Activated naive CD4-positive, alpha-beta T cell treated with anti-CD3 and anti-CD28 coated beads, Interleukin-2, amount 50 U/mL, for 24 hours (primary cell): ENCODE data around the gene TFPI.
A peak's percentile ranks its signal among the peaks of the same experiment; 100 is the strongest.
"Not testable (repeated sequence)": the region's sequence is repeated elsewhere in the genome, so short reads cannot be mapped to it uniquely, and the experiment has no call there.

Experiments
- H3K27ac Mint-ChIP-seq: one replicate; pipeline ENCODE4 v1.8.0; 2021; ENCODE audit warnings: mild to moderate bottlenecking, mixed read lengths
- H3K27me3 Mint-ChIP-seq: one replicate; pipeline ENCODE4 v1.8.0; 2021; ENCODE audit warnings: mixed read lengths
- H3K36me3 Mint-ChIP-seq: one replicate; pipeline ENCODE4 v1.8.0; 2021; ENCODE audit warnings: mixed read lengths
- H3K4me1 Mint-ChIP-seq: one replicate; pipeline ENCODE4 v1.8.0; 2021; ENCODE audit warnings: mixed read lengths
- H3K4me3 Mint-ChIP-seq: one replicate; pipeline ENCODE4 v1.8.0; 2021; ENCODE audit warnings: mild to moderate bottlenecking, mixed read lengths
- H3K9me3 Mint-ChIP-seq: one replicate; pipeline ENCODE4 v1.8.0; 2021; ENCODE audit warnings: mixed read lengths

TFPI gene

DNA sequence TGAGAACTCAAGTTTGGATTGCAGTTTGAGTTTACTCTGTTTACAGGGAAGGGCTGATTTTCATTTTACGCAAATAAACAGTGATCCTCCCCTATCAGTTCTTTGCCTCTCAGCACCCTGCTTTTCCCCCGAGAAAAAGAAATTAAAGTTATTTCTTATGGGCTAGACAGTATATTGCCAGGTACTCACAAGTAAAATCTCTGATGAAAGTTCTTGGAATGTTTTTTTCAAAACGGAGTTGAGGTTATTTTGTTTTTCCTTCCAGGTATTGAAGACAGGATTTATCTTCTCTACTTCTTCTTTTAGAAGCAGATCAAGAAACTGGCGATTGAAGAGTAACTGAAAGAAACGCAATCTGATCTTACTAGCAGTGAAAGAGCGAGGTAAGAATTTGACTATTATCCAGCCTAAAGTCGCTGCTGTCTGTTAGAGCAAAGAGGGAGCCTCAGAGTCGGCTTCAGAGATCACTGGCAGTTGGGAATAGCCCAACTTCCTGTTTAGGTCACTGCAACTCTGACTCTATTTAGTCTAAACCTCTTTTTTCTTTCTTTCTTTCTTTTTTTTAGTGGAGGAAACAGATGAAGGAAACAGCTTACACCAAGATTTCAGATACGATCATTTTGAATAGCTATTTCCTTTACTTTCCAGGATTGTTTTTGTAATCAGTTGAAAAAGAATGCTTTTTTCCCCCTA, at the start of gene TFPI:
Gene TFPI (minus strand): TSS at position 425 of the 693 bp plus-strand sequence. CDS start 50,667 bp downstream, outside the sequence.
- H3K4me3 Mint-ChIP-seq, result peak within 1 kb of the TSS; percentile 15
- no peaks in the 10 kb centered on the region for H3K36me3 Mint-ChIP-seq
- no peaks in the 10 kb centered on the region for H3K9me3 Mint-ChIP-seq
- H3K27me3 Mint-ChIP-seq, result peaks cover 9% of the 10 kb centered on the region
- H3K4me1 Mint-ChIP-seq, result peaks cover 7% of the 10 kb centered on the region
- no peak within 1 kb of the TSS for H3K27ac Mint-ChIP-seq

- Mint-ChIP-seq H3K9me3 (no peaks in the 10 kb centered on the region), H3K27me3 (no peaks in the 10 kb centered on the region), H3K27ac (no peak overlapping the region), H3K36me3 (no peaks in the 10 kb centered on the region), H3K4me3 (no peak overlapping the region), H3K4me1 (no peaks in the 10 kb centered on the region)
These were observed 40.6 kb upstream of the TFPI start for GRCh38 chr2:187594801-187595200.

DNA sequence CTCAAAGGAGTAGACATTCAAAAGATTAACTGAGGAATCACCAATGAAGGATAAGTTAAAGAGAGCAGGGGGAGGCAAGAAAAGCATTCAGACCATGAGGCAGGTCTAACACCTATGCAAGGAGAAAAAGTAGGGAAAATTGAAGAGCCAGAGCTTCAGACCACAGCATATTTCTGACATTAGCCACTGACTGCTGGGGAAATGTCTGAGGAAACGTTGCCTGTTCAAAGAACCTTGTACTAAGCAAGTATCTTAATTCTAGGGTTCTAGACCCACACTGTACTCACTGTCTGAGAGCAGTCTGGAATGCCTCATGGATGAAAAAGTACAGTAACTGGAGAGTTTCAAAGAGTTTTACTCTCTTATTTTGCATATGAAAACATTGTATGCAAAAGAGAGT, 39.5 kb upstream of the TFPI start:
- H3K27ac Mint-ChIP-seq, result no peak overlapping the region
- no peaks in the 10 kb centered on the region for H3K4me1 Mint-ChIP-seq
- H3K4me3 Mint-ChIP-seq, result no peak overlapping the region
- H3K27me3 Mint-ChIP-seq, result no peaks in the 10 kb centered on the region
- H3K9me3 Mint-ChIP-seq, result no peaks in the 10 kb centered on the region
- no peaks in the 10 kb centered on the region for H3K36me3 Mint-ChIP-seq

- H3K27me3 Mint-ChIP-seq, result no peaks in the 10 kb centered on the region
- no peak overlapping the region for H3K27ac Mint-ChIP-seq
- no peaks in the 10 kb centered on the region for H3K9me3 Mint-ChIP-seq
These were observed 38.9 kb upstream of the TFPI start for GRCh38 chr2:187593098-187593497.

DNA sequence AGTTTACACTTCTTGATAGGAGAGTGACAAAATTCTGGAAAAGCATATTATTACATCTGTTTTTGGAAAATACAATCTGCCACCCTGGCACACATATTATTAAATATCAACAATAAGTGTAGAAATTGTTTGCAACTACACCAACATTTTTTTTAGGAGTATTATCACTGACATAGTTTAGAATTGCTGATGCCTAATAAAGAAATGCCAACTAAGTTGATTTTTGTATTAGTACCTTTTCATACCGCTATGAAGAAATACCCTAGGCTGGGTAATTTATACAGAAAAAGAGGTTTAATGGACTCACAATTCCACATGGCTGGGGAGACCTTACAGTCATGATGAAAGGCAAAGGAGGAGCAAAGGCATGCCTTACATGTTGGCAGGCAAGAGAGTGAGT, 35.9 kb upstream of the TFPI start:
- Mint-ChIP-seq H3K36me3 (no peaks in the 10 kb centered on the region), H3K27me3 (no peaks in the 10 kb centered on the region), H3K9me3 (no peaks in the 10 kb centered on the region), H3K27ac (no peak overlapping the region), H3K4me1 (peaks cover 8% of the 10 kb centered on the region), H3K4me3 (no peak overlapping the region)

More at GRCh38 chr2:187593098-187593497, 38.9 kb upstream of the TFPI start:
- Mint-ChIP-seq H3K36me3 (no peaks in the 10 kb centered on the region), H3K4me1 (no peaks in the 10 kb centered on the region), H3K4me3 (no peak overlapping the region)

- H3K27me3 Mint-ChIP-seq, result no peaks in the 10 kb centered on the region
- H3K4me1 Mint-ChIP-seq, result peaks cover 13% of the 10 kb centered on the region
- peak overlapping the region; percentile 60 for H3K27ac Mint-ChIP-seq
- no peak overlapping the region for H3K4me3 Mint-ChIP-seq
- no peaks in the 10 kb centered on the region for H3K9me3 Mint-ChIP-seq
- H3K36me3 Mint-ChIP-seq, result no peaks in the 10 kb centered on the region
These were observed 31.9 kb upstream of the TFPI start for GRCh38 chr2:187586011-187586641.

DNA sequence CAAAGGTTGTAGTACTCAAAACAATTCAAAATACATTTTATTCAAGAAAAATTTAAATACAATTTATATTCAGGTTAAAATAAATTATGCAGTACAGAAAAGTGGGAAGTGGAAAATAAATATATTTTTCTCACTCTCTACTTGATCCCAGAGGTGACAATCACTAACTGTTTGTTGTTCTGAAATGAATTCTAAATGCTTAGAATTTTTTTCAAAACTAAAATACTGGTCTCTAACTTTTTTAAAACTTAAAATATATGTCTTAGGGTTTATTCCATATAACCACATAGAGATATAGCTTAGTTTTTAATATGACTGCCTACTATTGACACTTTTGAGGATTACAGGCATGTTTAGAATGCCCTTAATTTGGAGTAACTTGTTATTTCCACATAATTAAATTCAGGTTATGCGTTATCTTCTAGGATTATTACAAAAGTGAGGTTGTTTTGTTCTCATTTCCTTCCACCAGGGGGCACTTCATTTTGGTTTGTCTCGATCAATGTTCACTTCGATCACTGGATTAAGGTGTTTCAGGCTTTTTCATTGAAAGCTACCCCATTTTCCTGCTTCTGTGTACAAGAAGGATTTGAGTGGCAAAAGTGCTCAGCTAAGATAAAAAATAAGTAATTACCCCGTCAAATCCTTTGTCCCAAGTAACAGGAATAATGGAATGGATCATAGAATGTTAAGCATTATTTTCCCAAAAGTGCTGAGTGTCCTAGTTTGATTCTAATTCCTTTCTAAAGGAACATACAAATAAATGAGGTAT, 27.1 kb upstream of the TFPI start:
- H3K27me3 Mint-ChIP-seq, result no peaks in the 10 kb centered on the region
- no peak overlapping the region for H3K27ac Mint-ChIP-seq
- peaks cover 7% of the 10 kb centered on the region for H3K4me1 Mint-ChIP-seq
- no peaks in the 10 kb centered on the region for H3K36me3 Mint-ChIP-seq
- no peak overlapping the region for H3K4me3 Mint-ChIP-seq
- no peaks in the 10 kb centered on the region for H3K9me3 Mint-ChIP-seq

GRCh38 chr2:187580462-187581124, 26.4 kb upstream of the TFPI start:
- no peak overlapping the region for H3K4me3 Mint-ChIP-seq
- H3K36me3 Mint-ChIP-seq, result no peaks in the 10 kb centered on the region
- no peaks in the 10 kb centered on the region for H3K9me3 Mint-ChIP-seq
- no peak overlapping the region for H3K27ac Mint-ChIP-seq
- H3K4me1 Mint-ChIP-seq, result peaks cover 4% of the 10 kb centered on the region
- H3K27me3 Mint-ChIP-seq, result no peaks in the 10 kb centered on the region

DNA sequence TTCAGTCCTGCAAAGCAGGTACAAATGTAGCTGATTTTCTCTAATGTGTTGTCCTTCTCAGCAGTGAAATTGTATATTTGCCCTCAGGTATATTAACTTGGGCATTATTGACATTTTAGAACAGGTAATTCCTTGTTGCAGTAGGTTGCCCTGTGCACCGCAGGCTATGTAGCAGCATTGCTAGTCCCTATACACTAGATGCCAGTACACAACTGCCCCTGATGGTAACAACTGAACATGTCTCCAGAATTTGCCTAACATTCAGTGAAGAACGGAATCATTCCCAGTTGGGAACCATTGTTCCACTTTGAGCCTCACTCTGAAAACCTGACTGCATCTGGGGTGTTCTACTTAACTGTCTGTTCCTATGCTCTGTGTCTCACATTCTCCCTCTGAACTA, 23.1 kb upstream of the TFPI start:
- no peaks in the 10 kb centered on the region for H3K36me3 Mint-ChIP-seq
- no peak overlapping the region for H3K27ac Mint-ChIP-seq
- H3K9me3 Mint-ChIP-seq, result no peaks in the 10 kb centered on the region
- no peak overlapping the region for H3K4me3 Mint-ChIP-seq
- no peaks in the 10 kb centered on the region for H3K27me3 Mint-ChIP-seq
- H3K4me1 Mint-ChIP-seq, result peaks cover 4% of the 10 kb centered on the region

DNA sequence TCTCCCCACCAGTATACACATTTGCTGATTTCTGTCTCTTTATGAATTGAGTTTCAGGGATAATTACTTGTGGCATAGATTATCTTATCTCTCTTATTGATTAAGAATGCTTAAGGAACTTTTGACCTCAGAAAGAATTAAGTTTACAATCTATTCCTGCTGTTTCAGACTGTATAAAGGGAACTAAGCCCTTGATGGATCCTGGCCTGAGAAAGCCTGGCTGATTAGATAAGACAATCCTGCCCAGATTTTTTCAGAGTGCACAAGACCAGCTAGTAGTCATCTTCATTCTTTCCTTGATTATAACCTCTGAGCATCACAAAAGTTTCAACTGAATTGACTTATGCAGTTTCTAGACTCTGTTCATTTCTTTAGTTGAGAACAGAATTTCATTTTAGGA, 22.7 kb upstream of the TFPI start:
- Mint-ChIP-seq H3K27me3 (no peaks in the 10 kb centered on the region), H3K4me3 (no peak overlapping the region), H3K27ac (no peak overlapping the region), H3K4me1 (peaks cover 4% of the 10 kb centered on the region), H3K36me3 (no peaks in the 10 kb centered on the region), H3K9me3 (no peaks in the 10 kb centered on the region)

GRCh38 chr2:187575751-187576067, 21.5 kb upstream of the TFPI start:
- Mint-ChIP-seq H3K4me3 (no peak overlapping the region), H3K27ac (no peak overlapping the region), H3K36me3 (no peaks in the 10 kb centered on the region), H3K9me3 (no peaks in the 10 kb centered on the region), H3K4me1 (no peaks in the 10 kb centered on the region), H3K27me3 (no peaks in the 10 kb centered on the region)

DNA sequence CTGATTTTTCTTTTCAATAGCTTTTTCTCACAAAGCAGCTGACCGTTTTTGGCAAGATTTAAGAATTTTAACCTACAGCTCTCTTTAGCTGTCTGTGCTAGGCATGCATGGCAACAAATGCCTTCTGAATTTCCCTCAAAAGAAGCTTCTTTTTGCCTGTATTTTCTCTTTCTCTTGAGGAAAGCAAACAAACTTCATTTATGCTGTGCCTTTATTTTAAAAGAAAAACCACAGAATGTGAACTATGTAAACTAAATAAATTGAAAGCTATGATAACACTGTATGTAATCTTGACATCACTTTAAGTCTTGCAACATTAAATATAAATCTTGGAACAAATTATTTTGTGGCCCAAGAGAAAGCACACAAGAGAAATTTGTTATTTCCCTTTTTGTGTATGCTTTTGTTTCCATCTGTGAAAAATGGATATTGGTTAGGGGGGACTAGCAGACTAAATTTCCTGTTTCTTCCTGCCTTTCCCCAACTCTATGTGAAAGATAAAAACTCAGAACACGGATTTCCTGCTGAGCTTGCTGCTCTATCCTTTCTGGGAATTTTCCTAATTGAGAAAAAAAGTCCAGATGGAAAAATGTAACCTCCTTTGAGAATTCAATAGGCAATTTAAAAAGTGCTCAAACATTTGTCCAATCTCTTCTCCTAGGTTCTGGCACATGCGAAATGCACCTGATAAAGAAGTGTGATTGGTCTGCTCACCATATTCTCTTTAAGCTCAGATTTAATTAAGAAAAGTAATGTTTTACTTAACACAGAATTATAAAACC, 20.9 kb upstream of the TFPI start:
- Mint-ChIP-seq H3K36me3 (no peaks in the 10 kb centered on the region), H3K27ac (no peak overlapping the region), H3K4me1 (no peaks in the 10 kb centered on the region), H3K4me3 (no peak overlapping the region), H3K9me3 (no peaks in the 10 kb centered on the region), H3K27me3 (no peaks in the 10 kb centered on the region)

DNA sequence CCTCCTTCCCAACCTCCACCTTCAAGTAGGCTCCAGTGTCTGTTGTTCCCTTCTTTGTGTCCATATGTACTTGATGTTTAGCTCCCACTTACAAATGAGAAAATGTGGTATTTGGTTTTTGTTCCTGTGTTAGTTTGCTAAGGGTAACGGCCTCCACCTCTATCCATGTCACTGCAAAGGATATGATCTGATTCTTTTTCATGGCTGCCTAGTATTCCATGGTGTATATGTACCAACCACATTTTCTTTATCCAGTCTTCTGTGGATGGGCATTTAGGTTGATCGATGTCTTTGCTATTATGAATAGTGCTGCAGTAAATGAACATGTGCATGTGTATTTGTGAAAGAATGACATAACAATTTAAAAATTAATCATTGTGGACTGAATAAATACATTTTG, 19.5 kb upstream of the TFPI start:
- H3K27me3 Mint-ChIP-seq, result peaks cover 1% of the 10 kb centered on the region
- no peaks in the 10 kb centered on the region for H3K9me3 Mint-ChIP-seq
- no peaks in the 10 kb centered on the region for H3K36me3 Mint-ChIP-seq
- no peaks in the 10 kb centered on the region for H3K4me1 Mint-ChIP-seq
- H3K27ac Mint-ChIP-seq, result no peak overlapping the region
- no peak overlapping the region for H3K4me3 Mint-ChIP-seq

DNA sequence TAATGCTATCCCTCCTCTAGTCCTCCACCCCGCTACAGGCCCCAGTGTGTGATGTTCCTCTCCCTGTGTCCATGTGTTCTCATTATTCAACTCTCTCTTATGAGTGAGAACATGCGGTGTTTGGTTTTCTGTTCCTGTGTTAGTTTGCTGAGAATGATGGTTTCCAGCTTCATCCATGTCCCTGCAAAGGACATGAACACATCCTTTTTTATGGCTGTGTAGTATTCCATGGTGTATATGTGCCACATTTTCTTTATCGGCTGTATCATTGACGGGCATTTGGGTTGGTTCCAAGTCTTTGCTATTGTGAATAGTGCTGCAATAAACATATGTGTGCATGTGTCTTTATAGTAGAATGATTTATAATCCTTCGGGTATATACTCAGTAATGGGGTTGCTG, 17.8 kb upstream of the TFPI start:
- not testable (repeated sequence) for H3K4me3 Mint-ChIP-seq, H3K4me1 Mint-ChIP-seq, H3K27me3 Mint-ChIP-seq, H3K27ac Mint-ChIP-seq, H3K9me3 Mint-ChIP-seq, H3K36me3 Mint-ChIP-seq

DNA sequence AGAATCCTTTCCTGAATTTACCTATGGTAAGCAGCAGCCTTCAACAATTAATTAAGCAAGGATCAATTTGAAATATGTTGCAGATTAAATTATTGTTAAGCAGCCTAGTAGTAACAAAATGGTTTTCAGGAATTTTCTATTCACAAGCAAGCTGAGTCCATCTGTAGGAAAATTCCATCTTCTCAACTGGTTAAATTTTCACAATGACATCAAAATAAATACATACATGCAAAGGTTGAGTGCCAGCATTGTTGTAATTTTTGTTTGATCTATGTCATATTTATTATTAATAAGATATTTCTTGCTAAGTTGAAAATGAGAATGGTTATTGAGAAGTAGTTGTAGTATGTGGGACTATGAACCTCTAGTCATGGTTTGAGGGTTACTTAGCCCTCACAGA, 15.3 kb upstream of the TFPI start:
- Mint-ChIP-seq H3K36me3 (no peaks in the 10 kb centered on the region), H3K4me1 (no peaks in the 10 kb centered on the region), H3K27me3 (peaks cover 1% of the 10 kb centered on the region), H3K9me3 (no peaks in the 10 kb centered on the region), H3K4me3 (no peak overlapping the region), H3K27ac (no peak overlapping the region)
